Measurements from ENCODE around the gene SPAG8.

DNA sequence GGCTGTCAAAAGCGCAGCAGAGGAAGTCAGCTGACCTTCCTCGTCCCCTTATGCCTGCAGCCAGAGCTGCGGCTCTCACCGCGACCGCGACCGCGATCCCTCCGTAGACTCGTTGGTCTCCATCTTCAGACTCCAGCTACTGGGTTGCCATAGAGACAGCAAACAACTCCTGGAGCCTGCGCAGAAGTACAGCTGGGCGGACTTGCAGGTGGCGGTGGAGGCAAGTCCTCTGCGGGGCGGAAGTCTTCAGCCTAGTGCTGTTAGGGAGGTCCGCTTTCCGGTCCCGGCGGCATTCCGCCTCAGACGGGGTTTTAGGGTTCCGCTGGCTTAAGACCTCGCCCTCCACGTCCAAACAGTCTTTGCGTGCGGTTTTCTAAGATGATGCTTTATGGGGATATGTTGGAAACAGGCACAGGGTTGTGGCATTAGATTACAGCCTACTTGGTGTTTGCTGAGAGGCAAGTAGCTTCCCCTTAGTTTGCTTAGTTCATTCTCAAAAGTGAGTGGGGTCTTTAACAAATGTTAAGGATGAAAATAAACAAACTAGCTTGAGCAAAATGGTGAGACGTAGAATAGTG is at the start of gene SPAG8:
- TF ChIP-seq, protein P1, sequence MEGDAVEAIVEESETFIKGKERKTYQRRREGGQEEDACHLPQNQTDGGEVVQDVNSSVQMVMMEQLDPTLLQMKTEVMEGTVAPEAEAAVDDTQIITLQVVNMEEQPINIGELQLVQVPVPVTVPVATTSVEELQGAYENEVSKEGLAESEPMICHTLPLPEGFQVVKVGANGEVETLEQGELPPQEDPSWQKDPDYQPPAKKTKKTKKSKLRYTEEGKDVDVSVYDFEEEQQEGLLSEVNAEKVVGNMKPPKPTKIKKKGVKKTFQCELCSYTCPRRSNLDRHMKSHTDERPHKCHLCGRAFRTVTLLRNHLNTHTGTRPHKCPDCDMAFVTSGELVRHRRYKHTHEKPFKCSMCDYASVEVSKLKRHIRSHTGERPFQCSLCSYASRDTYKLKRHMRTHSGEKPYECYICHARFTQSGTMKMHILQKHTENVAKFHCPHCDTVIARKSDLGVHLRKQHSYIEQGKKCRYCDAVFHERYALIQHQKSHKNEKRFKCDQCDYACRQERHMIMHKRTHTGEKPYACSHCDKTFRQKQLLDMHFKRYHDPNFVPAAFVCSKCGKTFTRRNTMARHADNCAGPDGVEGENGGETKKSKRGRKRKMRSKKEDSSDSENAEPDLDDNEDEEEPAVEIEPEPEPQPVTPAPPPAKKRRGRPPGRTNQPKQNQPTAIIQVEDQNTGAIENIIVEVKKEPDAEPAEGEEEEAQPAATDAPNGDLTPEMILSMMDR (conservative IDR thresholded peaks at IDR 0.05; ENCODE audit: low read length) = no peak
- no peak for TF ChIP-seq EZH2phosphoT487 (IDR thresholded peaks at IDR 0.05; ENCODE audit: borderline replicate concordance, low read depth, low read length)
